Measurements from ENCODE around the gene ARRDC4. TPM values are rescaled to one million over a fixed set of nuclear protein-coding genes. Genes with fewer than 3 reads are reported as not detected.

The ARRDC4 gene
- total and polyA plus RNA-seq, 2 of the 8 experiments (the other 6 are each of a cell fraction or from before 2014, with no cell fraction given) = 3.5 to 3.8 TPM

GRCh38 chr15:97953748-97954147 is 6.8 kb upstream of the ARRDC4 start:
- no peak overlapping the region for H2AK5ac ChIP-seq (ENCODE audit: low read depth, low read length)
- H2BK5ac ChIP-seq (ENCODE audit: low read depth, low read length) = no peak overlapping the region
- no peak overlapping the region for H4K8ac ChIP-seq (ENCODE audit: extremely low read depth, insufficient read depth, low read length)
- H3K27ac ChIP-seq (ENCODE audit: low read depth, low read length) = no peak overlapping the region
- no peak overlapping the region for H3K4me3 ChIP-seq (ENCODE audit: extremely low read depth in 1 of 4, insufficient read depth in 2 of 4, low read depth in 3 of 4, low read length in 4 of 4)
- H3K9me3 ChIP-seq (ENCODE audit: insufficient read depth in 2 of 2, low read depth in 1 of 2, low read length in 1 of 2) = no peaks in the 10 kb centered on the region
- no peaks in the 10 kb centered on the region for H3K79me1 ChIP-seq (ENCODE audit: low read depth, low read length)
- CTCF ChIA-PET (ENCODE audit: partially characterized antibody) = interaction anchor here (1.0 to 1.2 kb wide), 3 partner anchors 9 to 224 kb away, joined by 3 to 5 read pairs (median 3); no protein-coding TSS in a partner anchor
- no peak overlapping the region for H2BK20ac ChIP-seq (ENCODE audit: low read length)
- DNase-seq (ENCODE audit: low read depth in 1 of 2, low spot score in 2 of 2) = no peak
- H4K5ac ChIP-seq (ENCODE audit: insufficient read length, low read depth, low read length) = no peak overlapping the region
- no peak overlapping the region for H4K91ac ChIP-seq (replicated peaks; ENCODE audit: insufficient read length, low read length)
- no peaks in the 10 kb centered on the region for H3K27me3 ChIP-seq (replicated peaks in 1 of 4; ENCODE audit: control insufficient read depth in 3 of 4, extremely low read depth in 1 of 4, insufficient read depth in 3 of 4, low read length in 3 of 4)
- WGBS, 2 experiments (ENCODE audit: extremely low coverage in 1 of 2, insufficient coverage in 1 of 2, insufficient read length in 1 of 2, insufficient replicate concordance in 2 of 2, low coverage in 1 of 2, low lambda C conversion rate in 2 of 2, missing lambda C conversion rate in 1 of 2) = 89% methylated on average over 8 of the region's 8 CpGs; no CpG with 5 or more reads in 1 of the 2 experiments
- no peak overlapping the region for H3K4me2 ChIP-seq (ENCODE audit: insufficient read depth in 1 of 2, low read depth in 2 of 2, low read length in 2 of 2)
- H3K4ac ChIP-seq (replicated peaks; ENCODE audit: insufficient read length, low read depth, low read length) = no peak overlapping the region
- no peak overlapping the region for H3K9ac ChIP-seq (replicated peaks in 1 of 4; ENCODE audit: extremely low read depth in 1 of 4, low read depth in 3 of 4, low read length in 3 of 4)
- H2BK120ac ChIP-seq (replicated peaks; ENCODE audit: low read depth, low read length) = no peak overlapping the region
- no peak for FAIRE-seq
- POLR2A ChIA-PET (ENCODE audit: partially characterized antibody) = no interaction called here
- H2AFZ ChIP-seq (ENCODE audit: low read length) = no peak overlapping the region
- H4K20me1 ChIP-seq (replicated peaks in 1 of 2; ENCODE audit: control insufficient read depth in 1 of 2, insufficient read depth in 2 of 2, low read length in 2 of 2) = no peaks in the 10 kb centered on the region
- H3K23me2 ChIP-seq (ENCODE audit: low read depth, low read length) = no peaks in the 10 kb centered on the region
- H3K14ac ChIP-seq (ENCODE audit: insufficient read length) = no peak overlapping the region
- H3K18ac ChIP-seq (ENCODE audit: extremely low read depth, low read length) = no peak overlapping the region
- H3K56ac ChIP-seq (replicated peaks; ENCODE audit: insufficient read length, low read depth, low read length) = no peak overlapping the region
- no peaks in the 10 kb centered on the region for H3K79me2 ChIP-seq (ENCODE audit: control insufficient read depth in 1 of 2, insufficient read depth in 2 of 2, low read length in 2 of 2)
- H2BK12ac ChIP-seq (ENCODE audit: low read depth, low read length) = no peak overlapping the region
- no peaks in the 10 kb centered on the region for H3K4me1 ChIP-seq (replicated peaks in 1 of 4; ENCODE audit: control insufficient read depth in 3 of 4, insufficient read depth in 4 of 4, low read length in 3 of 4)
- no peak overlapping the region for H2BK15ac ChIP-seq (ENCODE audit: low read length)
- no peak overlapping the region for H3K23ac ChIP-seq (ENCODE audit: insufficient read length)
- no peaks in the 10 kb centered on the region for H3K36me3 ChIP-seq (ENCODE audit: control insufficient read depth in 2 of 4, insufficient read depth in 4 of 4, low read length in 3 of 4)
- TF ChIP-seq CBX5 (IDR thresholded peaks at IDR 0.05; ENCODE audit: low read depth, low read length) (no peak), SP2 (IDR thresholded peaks at IDR 0.05; ENCODE audit: low read length) (no peak)

All from H1 (cell line).